ENCODE data around the gene NDUFB3. TPM values are rescaled to one million over a fixed set of nuclear protein-coding genes. Genes with fewer than 3 reads are reported as not detected.

The NDUFB3 gene
- total and polyA plus RNA-seq, 10 of the 15 experiments (the other 5 are each of a cell fraction or from before 2014, with no cell fraction given): 115 to 1,059 (median 187) TPM

DNA sequence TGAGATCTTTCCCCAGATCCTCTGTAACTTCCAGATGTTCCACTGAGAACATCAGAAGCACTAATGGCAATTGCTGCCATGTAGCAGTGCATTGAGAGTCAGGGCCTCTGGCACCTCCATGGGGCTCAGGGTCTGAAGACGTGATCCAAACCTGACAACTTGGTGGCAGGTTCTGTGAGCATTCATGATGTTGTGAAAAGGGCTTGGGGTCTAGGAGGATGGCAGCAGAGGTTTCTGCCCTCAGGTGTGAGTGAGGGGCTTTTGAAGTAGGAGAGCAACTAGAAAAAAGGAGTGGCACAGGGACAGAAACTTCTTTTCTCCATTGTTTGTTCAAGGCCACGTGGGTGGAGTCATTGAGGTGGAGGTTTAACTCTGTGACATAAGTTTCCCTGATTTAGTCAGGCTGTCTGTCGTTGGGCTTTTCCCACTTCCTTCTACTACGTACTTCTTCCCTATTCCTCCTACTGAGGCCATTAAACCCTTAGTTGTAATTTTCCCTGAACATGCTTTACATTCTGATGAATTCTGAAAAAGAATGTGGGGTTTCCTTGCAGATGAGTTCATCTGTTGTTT, 57.2 kb downstream of the NDUFB3 start (continued):
- TF ChIP-seq, protein P1, sequence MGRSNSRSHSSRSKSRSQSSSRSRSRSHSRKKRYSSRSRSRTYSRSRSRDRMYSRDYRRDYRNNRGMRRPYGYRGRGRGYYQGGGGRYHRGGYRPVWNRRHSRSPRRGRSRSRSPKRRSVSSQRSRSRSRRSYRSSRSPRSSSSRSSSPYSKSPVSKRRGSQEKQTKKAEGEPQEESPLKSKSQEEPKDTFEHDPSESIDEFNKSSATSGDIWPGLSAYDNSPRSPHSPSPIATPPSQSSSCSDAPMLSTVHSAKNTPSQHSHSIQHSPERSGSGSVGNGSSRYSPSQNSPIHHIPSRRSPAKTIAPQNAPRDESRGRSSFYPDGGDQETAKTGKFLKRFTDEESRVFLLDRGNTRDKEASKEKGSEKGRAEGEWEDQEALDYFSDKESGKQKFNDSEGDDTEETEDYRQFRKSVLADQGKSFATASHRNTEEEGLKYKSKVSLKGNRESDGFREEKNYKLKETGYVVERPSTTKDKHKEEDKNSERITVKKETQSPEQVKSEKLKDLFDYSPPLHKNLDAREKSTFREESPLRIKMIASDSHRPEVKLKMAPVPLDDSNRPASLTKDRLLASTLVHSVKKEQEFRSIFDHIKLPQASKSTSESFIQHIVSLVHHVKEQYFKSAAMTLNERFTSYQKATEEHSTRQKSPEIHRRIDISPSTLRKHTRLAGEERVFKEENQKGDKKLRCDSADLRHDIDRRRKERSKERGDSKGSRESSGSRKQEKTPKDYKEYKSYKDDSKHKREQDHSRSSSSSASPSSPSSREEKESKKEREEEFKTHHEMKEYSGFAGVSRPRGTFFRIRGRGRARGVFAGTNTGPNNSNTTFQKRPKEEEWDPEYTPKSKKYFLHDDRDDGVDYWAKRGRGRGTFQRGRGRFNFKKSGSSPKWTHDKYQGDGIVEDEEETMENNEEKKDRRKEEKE (IDR thresholded peaks at IDR 0.05): no peak
- TF ChIP-seq, protein P2, sequence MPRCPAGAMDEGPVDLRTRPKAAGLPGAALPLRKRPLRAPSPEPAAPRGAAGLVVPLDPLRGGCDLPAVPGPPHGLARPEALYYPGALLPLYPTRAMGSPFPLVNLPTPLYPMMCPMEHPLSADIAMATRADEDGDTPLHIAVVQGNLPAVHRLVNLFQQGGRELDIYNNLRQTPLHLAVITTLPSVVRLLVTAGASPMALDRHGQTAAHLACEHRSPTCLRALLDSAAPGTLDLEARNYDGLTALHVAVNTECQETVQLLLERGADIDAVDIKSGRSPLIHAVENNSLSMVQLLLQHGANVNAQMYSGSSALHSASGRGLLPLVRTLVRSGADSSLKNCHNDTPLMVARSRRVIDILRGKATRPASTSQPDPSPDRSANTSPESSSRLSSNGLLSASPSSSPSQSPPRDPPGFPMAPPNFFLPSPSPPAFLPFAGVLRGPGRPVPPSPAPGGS (IDR thresholded peaks at IDR 0.05; ENCODE audit: borderline replicate concordance, insufficient read depth, low read depth, low read length, poor library complexity, severe bottlenecking): no peak
- TF ChIP-seq KAT2A (conservative IDR thresholded peaks at IDR 0.05; ENCODE audit: control insufficient read depth, low read depth, low read length) (no peak), PAX8 (IDR thresholded peaks at IDR 0.05) (no peak), FOXM1 (IDR thresholded peaks at IDR 0.05; ENCODE audit: low read depth, low read length) (peak; percentile 77; the same call in 1 of the 2 replicates), RFX5 (IDR thresholded peaks at IDR 0.05; ENCODE audit: low read depth, low read length) (no peak), MTA2 (IDR thresholded peaks at IDR 0.05; ENCODE audit: low read depth) (no peak; the same call in 1 of the 2 replicates), IKZF1 (conservative IDR thresholded peaks at IDR 0.05) (peak; percentile 95), YY1 (IDR thresholded peaks at IDR 0.05; ENCODE audit: low read depth, low read length) (0 out of 2 replicates have a peak, but pooled peaks have one; percentile 17), NR2F1 (conservative IDR thresholded peaks at IDR 0.05) (no peak), BHLHE40 (IDR thresholded peaks at IDR 0.05; ENCODE audit: borderline replicate concordance in 1 of 2, low read depth in 2 of 2, low read length in 1 of 2) (peak in 1 of 2 experiments; percentile 50; a peak in 2 of 4 replicates), POLR2AphosphoS5 (IDR thresholded peaks at IDR 0.05; ENCODE audit: low read length) (peak; percentile 85), EED (IDR thresholded peaks at IDR 0.05; ENCODE audit: low read depth) (peak; percentile 94), STAT3 (IDR thresholded peaks at IDR 0.05; ENCODE audit: low read depth, low read length) (peak; percentile 71), RAD21 (IDR thresholded peaks at IDR 0.05; ENCODE audit: insufficient read depth, low read depth, low read length) (no peak), EP300 (IDR thresholded peaks at IDR 0.05; ENCODE audit: borderline replicate concordance in 1 of 2, control insufficient read depth in 1 of 2, low read depth in 2 of 2, low read length in 2 of 2) (peak; percentile 7 to 83; a peak in 2 of 4 replicates), HDAC6 (IDR thresholded peaks at IDR 0.05; ENCODE audit: unreplicated experiment) (no peak), GABPA (IDR thresholded peaks at IDR 0.05; ENCODE audit: low read depth) (peak; percentile 46; the same call in 1 of the 2 replicates)
- TF ChIP-seq, protein P3, sequence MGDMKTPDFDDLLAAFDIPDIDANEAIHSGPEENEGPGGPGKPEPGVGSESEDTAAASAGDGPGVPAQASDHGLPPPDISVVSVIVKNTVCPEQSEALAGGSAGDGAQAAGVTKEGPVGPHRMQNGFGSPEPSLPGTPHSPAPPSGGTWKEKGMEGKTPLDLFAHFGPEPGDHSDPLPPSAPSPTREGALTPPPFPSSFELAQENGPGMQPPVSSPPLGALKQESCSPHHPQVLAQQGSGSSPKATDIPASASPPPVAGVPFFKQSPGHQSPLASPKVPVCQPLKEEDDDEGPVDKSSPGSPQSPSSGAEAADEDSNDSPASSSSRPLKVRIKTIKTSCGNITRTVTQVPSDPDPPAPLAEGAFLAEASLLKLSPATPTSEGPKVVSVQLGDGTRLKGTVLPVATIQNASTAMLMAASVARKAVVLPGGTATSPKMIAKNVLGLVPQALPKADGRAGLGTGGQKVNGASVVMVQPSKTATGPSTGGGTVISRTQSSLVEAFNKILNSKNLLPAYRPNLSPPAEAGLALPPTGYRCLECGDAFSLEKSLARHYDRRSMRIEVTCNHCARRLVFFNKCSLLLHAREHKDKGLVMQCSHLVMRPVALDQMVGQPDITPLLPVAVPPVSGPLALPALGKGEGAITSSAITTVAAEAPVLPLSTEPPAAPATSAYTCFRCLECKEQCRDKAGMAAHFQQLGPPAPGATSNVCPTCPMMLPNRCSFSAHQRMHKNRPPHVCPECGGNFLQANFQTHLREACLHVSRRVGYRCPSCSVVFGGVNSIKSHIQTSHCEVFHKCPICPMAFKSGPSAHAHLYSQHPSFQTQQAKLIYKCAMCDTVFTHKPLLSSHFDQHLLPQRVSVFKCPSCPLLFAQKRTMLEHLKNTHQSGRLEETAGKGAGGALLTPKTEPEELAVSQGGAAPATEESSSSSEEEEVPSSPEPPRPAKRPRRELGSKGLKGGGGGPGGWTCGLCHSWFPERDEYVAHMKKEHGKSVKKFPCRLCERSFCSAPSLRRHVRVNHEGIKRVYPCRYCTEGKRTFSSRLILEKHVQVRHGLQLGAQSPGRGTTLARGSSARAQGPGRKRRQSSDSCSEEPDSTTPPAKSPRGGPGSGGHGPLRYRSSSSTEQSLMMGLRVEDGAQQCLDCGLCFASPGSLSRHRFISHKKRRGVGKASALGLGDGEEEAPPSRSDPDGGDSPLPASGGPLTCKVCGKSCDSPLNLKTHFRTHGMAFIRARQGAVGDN (IDR thresholded peaks at IDR 0.05): peak; percentile 74
